HG02973 (cell line): Measurements from ENCODE around the gene PKNOX2.

Experiments
- ATAC-seq: cut with Tn5 transposase; IDR thresholded peaks from one replicate; pipeline ENCODE4 v1.9.1; 2021; ENCODE audit warnings: moderate library complexity; ENCODE audit not compliant: unreplicated experiment

The PKNOX2 gene

GRCh38 chr11:125280646-125281045, 116.1 kb downstream of the PKNOX2 start:
- ATAC-seq: no peak

DNA sequence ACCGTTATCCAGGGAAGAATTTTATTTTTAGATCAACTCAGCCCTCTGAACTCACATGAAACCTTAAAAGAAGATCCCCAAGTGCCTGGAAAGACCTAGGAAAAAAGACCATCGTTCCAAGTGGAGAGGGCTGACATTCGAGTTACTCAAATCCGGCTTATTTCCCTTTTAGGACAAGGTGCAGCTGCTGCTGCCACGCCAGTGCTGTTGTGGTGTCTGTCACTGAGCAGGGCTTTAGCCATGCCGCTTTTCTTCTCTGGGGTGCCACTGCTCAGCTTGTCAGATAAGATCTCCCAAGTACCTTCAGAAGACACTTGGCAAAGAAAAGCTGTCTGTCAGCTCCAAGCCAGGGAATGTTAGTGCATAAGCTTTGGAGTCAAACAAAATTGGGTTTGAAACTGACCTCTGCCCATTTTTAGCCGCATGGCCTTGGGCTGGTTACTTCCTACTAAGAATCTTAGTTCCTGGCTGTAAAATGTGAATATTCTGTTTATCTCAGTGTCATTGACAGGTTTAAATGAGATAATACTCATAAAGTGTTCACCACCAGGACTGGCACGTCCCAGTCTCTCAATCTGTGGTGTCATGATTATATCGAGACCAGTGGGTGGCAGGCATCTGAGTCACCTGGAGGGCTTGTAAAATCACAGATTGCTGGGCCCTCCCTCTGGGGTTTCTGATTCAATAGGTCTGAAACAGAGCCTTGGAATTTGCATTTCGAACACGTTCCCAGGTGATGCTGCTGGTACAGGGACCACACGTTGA, 117.5 kb downstream of the PKNOX2 start:
- no peak for ATAC-seq

- ATAC-seq: no peak
These were observed 118.0 kb downstream of the PKNOX2 start for GRCh38 chr11:125282596-125282914.

DNA sequence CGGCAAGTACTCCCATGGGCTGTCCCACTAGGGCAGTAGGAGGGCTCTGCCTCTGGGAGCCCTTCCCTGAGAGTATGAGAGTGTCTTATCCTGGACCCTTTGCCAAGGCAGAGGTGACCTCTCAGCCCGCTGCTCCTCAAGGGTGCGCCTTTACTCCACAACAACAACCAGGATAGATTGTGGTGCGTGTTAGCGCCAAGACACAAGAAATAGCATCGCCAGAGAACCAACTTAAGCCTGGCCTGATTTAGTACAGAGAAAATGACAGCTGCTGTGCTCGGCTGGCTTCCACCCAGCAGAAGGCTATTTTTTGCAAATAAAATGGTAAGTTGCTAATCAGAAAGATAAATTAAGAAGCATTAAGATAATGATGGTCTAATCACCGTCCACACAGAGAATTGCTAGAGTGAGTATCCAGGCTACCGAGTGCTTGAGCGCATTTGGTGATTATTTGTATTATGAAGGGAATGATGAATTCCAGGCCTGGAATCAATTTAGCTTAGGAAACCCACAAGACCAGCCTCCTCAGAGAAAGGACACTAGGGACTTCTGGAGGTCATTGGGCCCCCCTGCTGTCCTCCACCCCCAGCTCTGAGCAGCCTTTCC, 119.8 kb downstream of the PKNOX2 start:
- ATAC-seq: no peak

GRCh38 chr11:125285844-125286243, 121.3 kb downstream of the PKNOX2 start:
- no peak for ATAC-seq

DNA sequence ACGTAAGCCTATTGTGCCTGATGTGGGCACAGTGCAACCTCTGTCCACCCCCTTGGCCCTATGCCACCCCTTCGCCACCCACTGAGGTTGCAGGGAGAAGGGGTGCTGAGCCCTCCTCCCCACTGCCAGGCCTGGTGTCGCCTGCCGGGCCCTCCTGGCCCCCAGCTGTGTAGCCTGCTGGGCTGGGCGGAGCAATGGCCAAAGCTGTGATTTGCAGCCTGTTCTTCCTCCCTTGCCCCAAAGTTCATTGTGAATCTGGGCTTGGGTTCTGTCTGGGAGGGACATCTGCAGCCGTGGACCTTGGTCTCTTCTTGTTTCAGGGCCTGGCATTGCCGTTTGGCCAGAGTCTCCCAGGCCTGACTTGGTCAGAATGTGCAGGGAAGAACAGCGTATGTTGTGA, 121.9 kb downstream of the PKNOX2 start:
- no peak for ATAC-seq

GRCh38 chr11:125287491-125288210, 123.1 kb downstream of the PKNOX2 start:
- no peak for ATAC-seq

- no peak for ATAC-seq
These were observed 125.0 kb downstream of the PKNOX2 start for GRCh38 chr11:125289419-125290098.

DNA sequence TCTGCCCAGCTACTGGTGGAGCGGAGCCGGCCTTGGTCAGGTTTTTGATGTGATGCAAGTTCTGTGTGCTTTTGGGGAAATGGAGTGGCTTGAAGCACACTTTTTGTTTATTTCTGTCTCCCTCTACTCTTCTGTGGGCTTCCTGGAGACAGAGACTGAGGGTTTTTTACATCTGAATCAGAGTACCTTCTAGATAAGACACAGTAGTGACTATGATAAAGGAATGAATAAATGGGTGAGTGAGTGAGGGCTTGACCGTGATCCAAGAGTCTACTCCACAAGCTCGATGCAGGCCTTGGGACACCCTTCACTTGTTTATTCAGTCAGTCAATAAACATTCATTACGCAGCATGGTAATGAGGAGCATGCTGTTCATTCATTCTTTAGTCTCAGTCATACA, 125.7 kb downstream of the PKNOX2 start:
- no peak for ATAC-seq

GRCh38 chr11:125292100-125292499, 127.5 kb downstream of the PKNOX2 start:
- ATAC-seq: no peak

DNA sequence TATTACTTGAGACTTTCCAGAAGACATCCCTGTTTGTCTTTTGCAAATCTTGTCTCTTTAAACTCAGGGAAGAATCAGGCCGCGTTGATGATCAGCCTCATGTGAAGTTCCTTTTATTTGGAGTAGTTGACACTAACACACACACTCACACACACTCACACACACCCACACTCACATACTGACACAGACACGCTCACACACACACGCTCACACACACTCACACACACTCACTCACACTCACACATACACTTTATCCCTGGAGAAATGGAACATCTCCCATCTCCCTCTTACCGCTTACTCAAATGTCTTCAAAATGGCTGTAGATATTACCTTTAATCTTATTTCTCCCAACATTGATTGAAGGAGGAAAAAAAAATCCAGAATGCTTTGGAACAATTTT, 129.0 kb downstream of the PKNOX2 start:
- ATAC-seq: no peak

DNA sequence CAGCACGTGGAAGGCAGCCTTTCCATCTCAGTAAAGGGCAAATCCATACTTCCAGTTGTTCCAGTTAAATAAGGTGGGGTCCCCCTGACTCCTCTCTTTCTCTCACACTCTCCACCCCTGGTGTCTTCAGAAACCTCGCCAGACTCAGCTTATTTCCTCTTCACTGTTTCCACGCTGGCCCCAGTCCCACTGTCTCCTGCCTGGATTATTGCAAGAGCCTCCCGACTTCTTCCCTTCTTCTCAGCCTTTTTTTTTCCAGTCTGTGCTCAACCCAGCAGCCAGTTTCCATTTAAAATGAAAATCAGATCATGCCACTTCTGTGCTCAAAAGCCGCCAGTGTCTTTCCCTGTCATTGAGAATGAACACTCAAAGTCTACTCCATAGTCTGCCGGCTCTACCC, 131.4 kb downstream of the PKNOX2 start:
- ATAC-seq: no peak

DNA sequence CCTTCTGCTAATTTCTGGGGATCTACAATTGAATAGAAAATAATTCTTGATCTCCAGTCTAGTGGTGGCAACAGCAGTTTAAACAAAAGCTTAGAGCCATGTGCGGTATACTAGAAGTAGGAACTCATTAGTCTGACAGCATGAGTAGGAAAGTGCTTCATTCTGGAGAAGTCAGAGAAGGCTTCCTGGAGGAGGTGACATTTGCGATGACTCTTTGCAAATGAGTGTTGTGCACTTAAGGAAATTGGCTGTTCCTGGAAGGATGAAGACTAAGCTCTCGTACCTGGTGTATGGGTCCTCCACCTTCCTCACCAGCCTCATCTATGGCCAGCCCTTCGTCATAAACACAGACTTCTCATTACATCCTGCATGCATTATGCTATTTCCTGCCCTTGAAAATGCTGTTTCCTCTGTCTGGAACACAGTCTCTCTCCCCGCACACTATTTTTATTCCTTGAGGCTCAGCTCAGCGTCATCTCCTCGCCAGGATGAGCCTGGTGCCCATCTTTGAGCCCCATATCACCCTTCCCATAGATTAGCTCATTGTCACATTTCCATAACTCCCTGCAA, 132.9 kb downstream of the PKNOX2 start:
- no peak for ATAC-seq

DNA sequence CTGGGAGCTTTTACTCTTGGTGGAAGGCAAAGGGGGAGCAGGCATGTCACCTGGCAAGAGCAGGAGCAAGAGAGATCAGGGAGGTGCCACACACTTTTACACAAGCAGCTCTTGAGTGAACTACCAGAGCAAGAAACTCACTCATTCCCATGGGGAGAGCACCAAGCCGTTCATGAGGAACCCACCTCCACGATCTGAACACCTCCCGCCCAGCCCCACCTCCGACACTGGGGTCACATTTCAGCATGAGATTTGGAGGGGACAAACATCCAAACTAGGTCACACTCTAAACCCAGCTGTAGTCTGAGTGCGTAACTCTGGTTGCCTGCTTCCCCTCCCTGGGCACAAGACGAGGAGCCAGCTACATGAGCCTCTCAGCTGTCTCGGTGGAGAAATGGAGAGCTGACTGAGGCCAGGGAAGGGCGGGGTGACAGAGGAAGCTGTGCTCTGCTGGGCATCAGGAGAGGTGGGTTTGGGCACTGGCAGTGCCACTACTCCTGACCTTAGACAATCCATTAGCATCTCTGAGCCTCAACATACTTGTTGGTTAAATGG, 134.6 kb downstream of the PKNOX2 start:
- ATAC-seq: no peak

- ATAC-seq: no peak
These were observed 135.3 kb downstream of the PKNOX2 start for GRCh38 chr11:125299821-125300220.

- no peak for ATAC-seq
These were observed 136.3 kb downstream of the PKNOX2 start for GRCh38 chr11:125300791-125301218.

- ATAC-seq: no peak
These were observed 136.8 kb downstream of the PKNOX2 start for GRCh38 chr11:125301346-125301745.

GRCh38 chr11:125303186-125303585, 138.6 kb downstream of the PKNOX2 start:
- no peak for ATAC-seq

DNA sequence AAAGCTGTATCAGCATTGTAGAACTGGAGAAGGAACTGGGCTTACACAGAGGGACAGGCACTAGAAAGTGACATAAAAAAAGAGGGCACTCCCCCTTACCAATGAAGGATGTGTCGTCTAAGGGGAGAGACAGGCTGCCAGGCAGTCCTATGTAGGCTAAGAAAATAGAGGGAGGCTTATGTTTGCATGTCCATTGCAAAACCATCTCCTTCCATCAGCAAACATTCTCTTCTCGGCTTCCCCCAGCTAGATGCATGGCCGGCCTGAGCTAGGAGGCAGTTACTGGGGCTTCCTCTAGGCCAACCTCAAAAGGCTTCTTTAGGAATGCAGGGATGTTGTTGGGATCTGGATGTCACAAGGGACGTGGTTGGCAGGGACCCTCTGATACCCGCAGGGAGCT, 139.1 kb downstream of the PKNOX2 start:
- no peak for ATAC-seq

- ATAC-seq: no peak
These were observed 139.6 kb downstream of the PKNOX2 start for GRCh38 chr11:125304136-125304535.

GRCh38 chr11:125304876-125305275, 140.3 kb downstream of the PKNOX2 start:
- ATAC-seq: no peak
